Right cardiac atrium (tissue), 5 donors: ENCODE results near the gene FHDC1. TPM values are rescaled to one million over a fixed set of nuclear protein-coding genes. Genes with fewer than 3 reads are reported as not detected.

Source experiments
- ATAC-seq, 2 donors: fragments of 200-7000 bp; cut with Tn5 transposase; one replicate each; pipeline versions ENCODE4 v1.8.0 to v1.9.1; 2020; ENCODE audit warnings: moderate library complexity in 2 of 2, mild to moderate bottlenecking in 1 of 2
- DNase-seq, 3 donors: peaks; one replicate each; pipeline ENCODE4 v3.0.0-alpha.2; 2020
- H3K27ac ChIP-seq: one replicate; pipeline ENCODE4 v1.5.1; 2013; ENCODE audit warnings: mild to moderate bottlenecking, low read length, control low read depth, moderate library complexity
- H3K27me3 ChIP-seq: one replicate; pipeline ENCODE4 v1.6.1; 2013; ENCODE audit not compliant: control insufficient read depth, insufficient read depth
- H3K4me1 ChIP-seq: one replicate; pipeline ENCODE4 v1.6.1; 2013; ENCODE audit warnings: low read length; ENCODE audit not compliant: control insufficient read depth, insufficient read depth
- H3K4me3 ChIP-seq: one replicate; pipeline ENCODE4 v1.5.1; 2013; ENCODE audit warnings: low read length, control low read depth
- H3K9me3 ChIP-seq: one replicate; pipeline ENCODE4 v1.6.1; 2013; ENCODE audit warnings: low read length; ENCODE audit not compliant: control insufficient read depth
- WGBS: extraction: QIAGEN DNeasy Blood & Tissue Kit; methylation state at CpG from one replicate; pipeline ENCODE4 v1.1.7; 2013; 5-methylcytosine and 5-hydroxymethylcytosine counted together
- intact Hi-C, 4 donors: fragments of 100-400 bp; cut with DNase I; formaldehyde crosslinking; loops; one replicate each; pipeline versions ENCODE4 v1.11.0 to v1.14.0; 2022 to 2023
- polyA plus RNA-seq: library from polyadenylated mRNA; stranded (reverse); fragments of 200-250 nt; gene quantifications from one replicate; pipeline ENCODE4 v1.2.3, GENCODE V29; 2013
- total RNA-seq, 4 donors: library from RNA; stranded (reverse); fragmentation: NEBNext Ultra II Directional; extraction: Animal tissue kit (Norgen Biotek cat#: 25700); gene quantifications; one replicate each; pipeline ENCODE4 v1.2.1, GENCODE V29; 2021
- donor health status: healthy with polysubstance abuse.
- donor health status: DM: no; HTN: yes; CAD: no.
- donor health status: DM: no; HTN: no; CAD: no.
- donor health status: DM: no; HTN: yes; CAD: no; lungs with severe emphysema.
- donor health status: DM: yes; HTN: yes; CAD: no.

FHDC1 gene
- total and polyA plus RNA-seq, 5 donors, result 0.25 to 1.3 (median 0.42) TPM

GRCh38 chr4:152946446-152946845 is 10.3 kb downstream of the FHDC1 start:
- DNase-seq (no peak), ATAC-seq (no peak)
- 89% methylated on average over 4 of the region's 4 CpGs for WGBS
- Histone ChIP-seq H3K4me1 (no peaks in the 10 kb centered on the region), H3K9me3 (no peaks in the 10 kb centered on the region), H3K4me3 (no peak overlapping the region), H3K27me3 (no peaks in the 10 kb centered on the region), H3K27ac (no peak overlapping the region)
- intact Hi-C loops, result no loop called here

- Histone ChIP-seq H3K4me1 (no peaks in the 10 kb centered on the region), H3K4me3 (no peak overlapping the region), H3K27ac (no peak overlapping the region), H3K9me3 (no peaks in the 10 kb centered on the region), H3K27me3 (no peaks in the 10 kb centered on the region)
- ATAC-seq (no peak), DNase-seq (no peak)
- intact Hi-C loops, result no loop called here
- 75% methylated on average over 2 of the region's 2 CpGs for WGBS
Observed at GRCh38 chr4:152947311-152947710, 11.2 kb downstream of the FHDC1 start.

GRCh38 chr4:152949930-152950329 is 13.8 kb downstream of the FHDC1 start:
- WGBS, result 65% methylated on average over 8 of the region's 8 CpGs
- Histone ChIP-seq H3K27ac (no peak overlapping the region), H3K27me3 (no peaks in the 10 kb centered on the region), H3K4me1 (no peaks in the 10 kb centered on the region), H3K4me3 (no peak overlapping the region), H3K9me3 (no peaks in the 10 kb centered on the region)
- ATAC-seq, result peak in 1 of 2 donors; percentile 70
- intact Hi-C loops, result no loop called here
- DNase-seq, result no peak

GRCh38 chr4:152950402-152951274 is 14.5 kb downstream of the FHDC1 start:
- ATAC-seq (peak in 1 of 2 donors; percentile 18), DNase-seq (no peak)
- 82% methylated on average over 11 of the region's 11 CpGs for WGBS
- H3K27ac ChIP-seq, result no peak overlapping the region
- intact Hi-C loops, result no loop called here
- H3K27me3 ChIP-seq, result no peaks in the 10 kb centered on the region
- no peaks in the 10 kb centered on the region for H3K4me1 ChIP-seq
- H3K9me3 ChIP-seq, result no peaks in the 10 kb centered on the region
- no peak overlapping the region for H3K4me3 ChIP-seq

- no peak overlapping the region for H3K4me3 ChIP-seq
- H3K9me3 ChIP-seq, result no peaks in the 10 kb centered on the region
- ATAC-seq (no peak), DNase-seq (no peak)
- H3K27me3 ChIP-seq, result no peaks in the 10 kb centered on the region
- WGBS, result 74% methylated on average over 3 of the region's 3 CpGs
- no peaks in the 10 kb centered on the region for H3K4me1 ChIP-seq
- H3K27ac ChIP-seq, result no peak overlapping the region
- intact Hi-C loops, result no loop called here
Observed at GRCh38 chr4:152951348-152951747, 15.2 kb downstream of the FHDC1 start.

- no peak overlapping the region for H3K27ac ChIP-seq
- no peaks in the 10 kb centered on the region for H3K9me3 ChIP-seq
- WGBS, result 89% methylated on average over 3 of the region's 3 CpGs
- no peak for ATAC-seq
- no peak for DNase-seq
- no peak overlapping the region for H3K4me3 ChIP-seq
- no peaks in the 10 kb centered on the region for H3K27me3 ChIP-seq
- peaks cover 8% of the 10 kb centered on the region for H3K4me1 ChIP-seq
- intact Hi-C loops, result no loop called here
Observed at GRCh38 chr4:152953514-152953913, 17.4 kb downstream of the FHDC1 start.

- DNase-seq, result no peak
- Histone ChIP-seq H3K4me1 (peaks cover 8% of the 10 kb centered on the region), H3K27ac (no peak overlapping the region), H3K9me3 (no peaks in the 10 kb centered on the region), H3K4me3 (no peak overlapping the region), H3K27me3 (no peaks in the 10 kb centered on the region)
- ATAC-seq, result no peak
- intact Hi-C loops, result no loop called here
- WGBS, result 95% methylated on average over 1 of the region's 1 CpG
Observed at GRCh38 chr4:152954741-152955140, 18.6 kb downstream of the FHDC1 start.

- Histone ChIP-seq H3K4me3 (no peak overlapping the region), H3K9me3 (no peaks in the 10 kb centered on the region), H3K27ac (no peak overlapping the region), H3K4me1 (peaks cover 8% of the 10 kb centered on the region), H3K27me3 (no peaks in the 10 kb centered on the region)
- WGBS, result 87% methylated on average over 2 of the region's 2 CpGs
- DNase-seq (no peak), ATAC-seq (no peak)
- intact Hi-C loops, result no loop called here
Observed at GRCh38 chr4:152956147-152956546, 20.0 kb downstream of the FHDC1 start.

- H3K9me3 ChIP-seq, result no peaks in the 10 kb centered on the region
- no peaks in the 10 kb centered on the region for H3K27me3 ChIP-seq
- WGBS, result 48% methylated on average over 12 of the region's 12 CpGs
- no peak overlapping the region for H3K4me3 ChIP-seq
- ATAC-seq (peak; percentile 34 to 75), DNase-seq (peak in 1 of 3 donors; percentile 47)
- H3K27ac ChIP-seq, result no peak overlapping the region
- intact Hi-C loops, result no loop called here
- H3K4me1 ChIP-seq, result peaks cover 8% of the 10 kb centered on the region
Observed at GRCh38 chr4:152956650-152957436, 20.7 kb downstream of the FHDC1 start.

- Histone ChIP-seq H3K4me3 (no peak overlapping the region), H3K27me3 (no peaks in the 10 kb centered on the region), H3K4me1 (peaks cover 8% of the 10 kb centered on the region), H3K27ac (no peak overlapping the region), H3K9me3 (no peaks in the 10 kb centered on the region)
- intact Hi-C loops, result no loop called here
- WGBS, result 16% methylated on average over 11 of the region's 11 CpGs
- ATAC-seq, result peak; percentile 93 to 96
- DNase-seq, result peak; percentile 69 to 87 (median 80)
Observed at GRCh38 chr4:152957437-152958171, 21.5 kb downstream of the FHDC1 start.

- Histone ChIP-seq H3K4me3 (no peak overlapping the region), H3K27me3 (no peaks in the 10 kb centered on the region), H3K27ac (no peak overlapping the region), H3K4me1 (peaks cover 8% of the 10 kb centered on the region), H3K9me3 (no peaks in the 10 kb centered on the region)
- 80% methylated on average over 2 of the region's 2 CpGs for WGBS
- intact Hi-C loops, result no loop called here
- DNase-seq, result no peak
- ATAC-seq, result no peak
Observed at GRCh38 chr4:152959080-152959479, 23.0 kb downstream of the FHDC1 start.
